Endothelial cell of umbilical vein (primary cell): ENCODE data around the gene XXYLT1. TPM values are rescaled to one million over a fixed set of nuclear protein-coding genes. Genes with fewer than 3 reads are reported as not detected.
A peak's percentile ranks its signal among the peaks of the same experiment; 100 is the strongest.
"Not testable (repeated sequence)": the region's sequence is repeated elsewhere in the genome, so short reads cannot be mapped to it uniquely, and the experiment has no call there.

Experiments used
- BruUV-seq: library from RNA; stranded (reverse); fragments of 400-500 nt; replicated peaks from 2 replicates; lab custom pipeline; 2021; lab: Mats Ljungman, UMichigan
- CTCF ChIA-PET: fragments of 300-600, 350-600 bp; sonication (Branson Sonifier 250); formaldehyde crosslinking; loops from one replicate; lab custom pipeline; 2021; ENCODE audit warnings: antibody characterized with exemption, inconsistent platforms; lab: Charles Lee
- POLR2A ChIA-PET: fragments of 300-600, 350-600 bp; sonication (Branson Sonifier 250); formaldehyde crosslinking; loops from one replicate; lab custom pipeline; 2021; ENCODE audit warnings: antibody characterized with exemption, inconsistent platforms; lab: Charles Lee
- DNase-seq: peaks from one replicate; pipeline ENCODE4 v3.0.0-alpha.2; 2011; ENCODE audit warnings: low read depth, low spot score
- FAIRE-seq: peaks from 2 replicates; lab custom pipeline; 2011; peaks lifted over from hg19 to GRCh38; lab: Jason Lieb, UNC
- H2AFZ ChIP-seq: 2 replicates; pipeline ENCODE4 v1.6.0; 2012; ENCODE audit warnings: low read depth, low read length, control low read depth, inconsistent platforms
- H3K27ac ChIP-seq: 2 replicates; pipeline ENCODE4 v1.5.1; 2011; ENCODE audit warnings: low read depth, mild to moderate bottlenecking, control low read depth, low read length, moderate library complexity; ENCODE audit not compliant: insufficient read depth
- H3K27me3 ChIP-seq, 2 experiments: 2 replicates each; pipeline versions ENCODE4 v1.6.0 to v1.6.1; 2011; ENCODE audit warnings: low read length in 2 of 2, mixed read lengths in 1 of 2; ENCODE audit not compliant: control insufficient read depth in 2 of 2, insufficient read depth in 2 of 2
- H3K36me3 ChIP-seq, 2 experiments: 2 replicates in 1 of 2; 3 replicates in 1 of 2; pipeline ENCODE4 v1.5.1; 2011; ENCODE audit warnings: low read length in 2 of 2, mild to moderate bottlenecking in 1 of 2, moderate library complexity in 1 of 2; ENCODE audit not compliant: control insufficient read depth in 2 of 2, insufficient read depth in 2 of 2; ENCODE audit errors: extremely low read depth in 1 of 2
- H3K4me1 ChIP-seq: 3 replicates; pipeline ENCODE4 v1.5.1; 2011; ENCODE audit warnings: mild to moderate bottlenecking, low read length; ENCODE audit not compliant: control insufficient read depth, insufficient read depth; ENCODE audit errors: extremely low read depth
- H3K4me2 ChIP-seq: 2 replicates; pipeline ENCODE4 v1.6.1; 2011; ENCODE audit warnings: low read length, control low read depth, mixed read lengths; ENCODE audit not compliant: insufficient read depth
- H3K4me3 ChIP-seq, 3 experiments: fragments of 200-600 bp in 1 of 3; sonication (generic), shearing (Covaris generic) in 1 of 3; replicated peaks in 1 of 3; 2 replicates each; pipeline ENCODE4 v1.5.1; 2011 to 2016; ENCODE audit warnings: control low read depth in 3 of 3, low read length in 3 of 3, mild to moderate bottlenecking in 2 of 3, inconsistent platforms in 1 of 3, low read depth in 1 of 3, moderate library complexity in 1 of 3; ENCODE audit not compliant: insufficient read depth in 1 of 3
- H3K79me2 ChIP-seq: 2 replicates; pipeline ENCODE4 v1.6.0; 2012; ENCODE audit warnings: low read length, inconsistent platforms; ENCODE audit not compliant: control insufficient read depth, insufficient read depth
- H3K9ac ChIP-seq: replicated peaks from 2 replicates; pipeline ENCODE3; 2011; ENCODE audit warnings: low read length, control low read depth; ENCODE audit not compliant: insufficient read depth; ENCODE audit errors: extremely low read depth
- H3K9me1 ChIP-seq: replicated peaks from 3 replicates; pipeline ENCODE4 v1.6.0; 2011; ENCODE audit warnings: mild to moderate bottlenecking, low read length; ENCODE audit not compliant: control insufficient read depth, insufficient read depth; ENCODE audit errors: extremely low read depth
- H3K9me3 ChIP-seq: replicated peaks from 2 replicates; pipeline ENCODE4 v1.5.1; 2012; ENCODE audit warnings: low read length, inconsistent platforms; ENCODE audit not compliant: control insufficient read depth, insufficient read depth
- H4K20me1 ChIP-seq: replicated peaks from 2 replicates; pipeline ENCODE3; 2011; ENCODE audit warnings: mild to moderate bottlenecking, low read length; ENCODE audit not compliant: control insufficient read depth, insufficient read depth; ENCODE audit errors: extremely low read depth
- EZH2 ChIP-seq: IDR thresholded peaks from 2 replicates; pipeline ENCODE4 v1.6.1; 2012; ENCODE audit warnings: borderline replicate concordance, low read depth, mild to moderate bottlenecking, moderate library complexity, low read length, inconsistent platforms; ENCODE audit not compliant: severe bottlenecking
- FOS ChIP-seq: IDR thresholded peaks from 2 replicates; pipeline ENCODE4 v1.6.1; 2011; ENCODE audit warnings: mild to moderate bottlenecking, low read length, moderate library complexity, borderline replicate concordance; ENCODE audit not compliant: insufficient read depth
- GATA2 ChIP-seq: IDR thresholded peaks from 2 replicates; pipeline ENCODE4 v1.7.0; 2011; ENCODE audit warnings: low read depth, mild to moderate bottlenecking, moderate library complexity, mixed read lengths, low read length; ENCODE audit not compliant: insufficient read length, insufficient read depth
- JUN ChIP-seq: IDR thresholded peaks from 2 replicates; pipeline ENCODE4 v1.6.1; 2011; ENCODE audit warnings: borderline replicate concordance, low read depth; ENCODE audit not compliant: insufficient read length, insufficient read depth
- MYC ChIP-seq: IDR thresholded peaks from one replicate; pipeline ENCODE4 v1.6.1; 2011; ENCODE audit warnings: mild to moderate bottlenecking, low read depth, low read length
- POLR2A ChIP-seq: IDR thresholded peaks from 2 replicates; pipeline ENCODE4 v1.6.1; 2012; ENCODE audit warnings: low read depth, mild to moderate bottlenecking, control low read depth, low read length
- POLR2AphosphoS5 ChIP-seq: IDR thresholded peaks from 2 replicates; pipeline ENCODE4 v1.6.1; 2012; ENCODE audit warnings: low read depth, mild to moderate bottlenecking, control low read depth, low read length, moderate library complexity; ENCODE audit not compliant: insufficient read depth
- dilution Hi-C: fragments of 300-500 bp; cut with MboI; formaldehyde crosslinking; loops from one replicate; pipeline ENCODE4 v1.15.0; 2019; ENCODE audit warnings: low sequenced_read_pairs; ENCODE audit not compliant: extremely low pct_ligation_motif_present
- intact Hi-C: fragments of 100-400 bp; cut with micrococcal nuclease; formaldehyde crosslinking; loops from one replicate; pipeline ENCODE4 v1.10.0; 2022
- polyA plus RNA-seq, 4 experiments: library from polyadenylated mRNA; depleted of rRNA in 3 of 4; stranded (reverse) in 3 of 4; unstranded in 1 of 4; fragments of >200 nt; gene quantifications; 2 replicates each; pipeline versions ENCODE4 v1.2.1 to v1.2.3, GENCODE V29; 2011 to 2012; ENCODE audit warnings: missing spikeins in 1 of 4
- total RNA-seq: library from RNA; stranded (reverse); gene quantifications from 2 replicates; pipeline ENCODE4 v1.2.3, GENCODE V29; 2021
- TF ChIP-seq, protein P1 (sequence below), 2 donors: IDR thresholded peaks; 1 replicate in 1 of 2; 2 replicates in 1 of 2; pipeline ENCODE4 v1.5.1; 2011; ENCODE audit warnings: low read length in 2 of 2, mild to moderate bottlenecking in 2 of 2, moderate library complexity in 2 of 2, control low read depth in 1 of 2, inconsistent platforms in 1 of 2, low read depth in 1 of 2; ENCODE audit not compliant: insufficient read depth in 1 of 2; ENCODE audit errors: extremely low read depth in 1 of 2
- TF ChIP-seq, protein P2 (sequence below): IDR thresholded peaks from 2 replicates; pipeline ENCODE4 v1.6.1; 2011; ENCODE audit not compliant: insufficient read depth, insufficient read length

Gene XXYLT1
- total and polyA plus RNA-seq, 2 donors (not counting 3 experiments of a cell fraction or from before 2014, with no cell fraction given), result 54.4 to 78.1 TPM

DNA sequence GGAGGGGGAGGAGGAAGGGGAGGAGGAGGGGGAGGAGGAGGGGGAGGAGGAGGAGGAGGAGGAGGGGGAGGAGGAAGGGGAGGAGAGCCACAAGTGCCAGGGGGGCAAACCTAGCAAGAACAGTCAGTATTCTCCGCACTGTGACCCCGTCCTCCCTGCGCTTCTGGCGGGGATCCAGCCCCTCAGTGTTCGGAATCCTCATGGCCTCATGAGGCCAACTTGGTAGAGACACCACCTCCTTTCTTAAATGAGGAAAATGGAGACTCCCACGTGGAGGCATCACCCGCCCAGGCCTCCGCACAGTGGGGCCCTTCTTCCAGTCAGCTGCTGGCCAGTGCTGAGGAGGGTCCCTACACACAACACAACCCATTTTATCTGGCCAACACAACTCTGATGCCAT, 163.4 kb downstream of the XXYLT1 start:
- dilution Hi-C loops, result loop anchor here (25.0 kb wide), 1 partner anchor 420 kb away; the partner anchor contains the start of gene FAM43A
- no TSS peak for BruUV-seq
- peaks cover 37% of the 10 kb centered on the region for H3K4me1 ChIP-seq
- H2AFZ ChIP-seq, result no peak overlapping the region
- no peaks in the 10 kb centered on the region for H3K27me3 ChIP-seq
- DNase-seq, result no peak
- H3K4me2 ChIP-seq, result no peak overlapping the region
- ChIA-PET POLR2A (interaction anchor here (1.3 kb wide), 1 partner anchor 416 kb away, joined by 5 read pairs; no protein-coding TSS in a partner anchor), CTCF (interaction anchor here (0.8 to 5.5 kb wide), 13 partner anchors 11 to 436 kb away, joined by 3 to 66 read pairs (median 7); partner anchors contain the start of genes FAM43A and LSG1)
- no peaks in the 10 kb centered on the region for H3K79me2 ChIP-seq
- H3K27ac ChIP-seq, result no peak overlapping the region
- no peaks in the 10 kb centered on the region for H3K9me1 ChIP-seq
- no peaks in the 10 kb centered on the region for H4K20me1 ChIP-seq
- peaks cover 0 to 8% of the 10 kb centered on the region in 2 experiments for H3K36me3 ChIP-seq
- TF ChIP-seq, protein P1, sequence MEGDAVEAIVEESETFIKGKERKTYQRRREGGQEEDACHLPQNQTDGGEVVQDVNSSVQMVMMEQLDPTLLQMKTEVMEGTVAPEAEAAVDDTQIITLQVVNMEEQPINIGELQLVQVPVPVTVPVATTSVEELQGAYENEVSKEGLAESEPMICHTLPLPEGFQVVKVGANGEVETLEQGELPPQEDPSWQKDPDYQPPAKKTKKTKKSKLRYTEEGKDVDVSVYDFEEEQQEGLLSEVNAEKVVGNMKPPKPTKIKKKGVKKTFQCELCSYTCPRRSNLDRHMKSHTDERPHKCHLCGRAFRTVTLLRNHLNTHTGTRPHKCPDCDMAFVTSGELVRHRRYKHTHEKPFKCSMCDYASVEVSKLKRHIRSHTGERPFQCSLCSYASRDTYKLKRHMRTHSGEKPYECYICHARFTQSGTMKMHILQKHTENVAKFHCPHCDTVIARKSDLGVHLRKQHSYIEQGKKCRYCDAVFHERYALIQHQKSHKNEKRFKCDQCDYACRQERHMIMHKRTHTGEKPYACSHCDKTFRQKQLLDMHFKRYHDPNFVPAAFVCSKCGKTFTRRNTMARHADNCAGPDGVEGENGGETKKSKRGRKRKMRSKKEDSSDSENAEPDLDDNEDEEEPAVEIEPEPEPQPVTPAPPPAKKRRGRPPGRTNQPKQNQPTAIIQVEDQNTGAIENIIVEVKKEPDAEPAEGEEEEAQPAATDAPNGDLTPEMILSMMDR (IDR thresholded peaks at IDR 0.05; ENCODE audit: extremely low read depth in 1 of 2, insufficient read depth in 1 of 2, low read depth in 1 of 2, low read length in 2 of 2), result no peak
- TF ChIP-seq POLR2A, result no peak
- no peak for TF ChIP-seq GATA2
- TF ChIP-seq EZH2, result no peak
- no peak for TF ChIP-seq POLR2AphosphoS5
- no peak for TF ChIP-seq JUN
- no peak for TF ChIP-seq MYC
- no peak for TF ChIP-seq FOS
- TF ChIP-seq, protein P2, sequence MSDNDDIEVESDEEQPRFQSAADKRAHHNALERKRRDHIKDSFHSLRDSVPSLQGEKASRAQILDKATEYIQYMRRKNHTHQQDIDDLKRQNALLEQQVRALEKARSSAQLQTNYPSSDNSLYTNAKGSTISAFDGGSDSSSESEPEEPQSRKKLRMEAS, result no peak
- no peaks in the 10 kb centered on the region for H3K9me3 ChIP-seq
- no peak overlapping the region for H3K9ac ChIP-seq
- intact Hi-C loops, result no loop called here
- no peak overlapping the region for H3K4me3 ChIP-seq
- no peak for FAIRE-seq

DNA sequence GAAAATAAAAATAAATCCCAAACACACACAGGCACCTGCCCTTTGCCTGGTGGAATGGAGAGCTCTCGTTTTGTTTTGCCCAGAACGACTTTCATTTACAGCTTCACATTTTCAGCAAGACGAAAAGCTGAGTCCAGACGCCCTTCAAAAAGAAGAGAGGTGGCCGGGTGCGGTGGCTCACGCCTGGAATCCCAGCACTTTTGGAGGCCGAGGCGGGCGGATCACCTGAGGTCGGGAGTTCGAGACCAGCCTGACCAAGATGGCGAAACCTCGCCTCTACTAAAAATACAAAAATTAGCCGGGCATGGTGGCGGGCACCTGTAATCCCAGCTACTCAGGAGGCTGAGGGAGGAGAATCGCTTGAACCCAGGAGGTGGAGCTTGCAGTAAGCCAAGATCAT, 163.9 kb downstream of the XXYLT1 start:
- POLR2A ChIA-PET, result interaction anchor here (1.3 kb wide), 1 partner anchor 415 kb away, joined by 5 read pairs; no protein-coding TSS in a partner anchor

More for the DNA sequence above, 163.9 kb downstream of the XXYLT1 start:
- intact Hi-C loops, H3K27me3 ChIP-seq, H3K4me3 ChIP-seq, H3K9me3 ChIP-seq, DNase-seq, H2AFZ ChIP-seq, FAIRE-seq, BruUV-seq, H3K4me2 ChIP-seq, H3K79me2 ChIP-seq, H3K9me1 ChIP-seq, H3K36me3 ChIP-seq, H4K20me1 ChIP-seq, H3K9ac ChIP-seq: not testable (repeated sequence)
- Histone ChIP-seq H3K27ac (peak overlapping the region; percentile 61), H3K4me1 (peaks cover 42% of the 10 kb centered on the region)
- CTCF ChIA-PET, result interaction anchor here (0.6 to 5.5 kb wide), 36 partner anchors 7 to 435 kb away, joined by 3 to 66 read pairs (median 4); partner anchors contain the start of genes FAM43A and LSG1
- dilution Hi-C loops, result loop anchor here (25.0 kb wide), 1 partner anchor 420 kb away; the partner anchor contains the start of gene FAM43A
